HepG2 (cell line): Measurements from ENCODE around the gene TUBB. TPM values are rescaled to one million over a fixed set of nuclear protein-coding genes. Genes with fewer than 3 reads are reported as not detected.

ENCODE experiments used
- GTF3A ChIP-seq: sonication (generic); formaldehyde crosslinking; conservative IDR thresholded peaks from 2 replicates; pipeline ENCODE4 v1.4.0; 2020; ENCODE audit warnings: mild to moderate bottlenecking, missing genetic modification reagents
- HNF1A ChIP-seq, 2 experiments: sonication (generic) in 1 of 2; formaldehyde crosslinking in 1 of 2; IDR thresholded peaks; 2 replicates each; pipeline versions ENCODE4 v1.4.0 to v1.6.1; 2016 to 2020; ENCODE audit warnings: borderline replicate concordance in 1 of 2, low read depth in 1 of 2, mild to moderate bottlenecking in 1 of 2, missing genetic modification reagents in 1 of 2
- HOXA3 ChIP-seq: sonication (generic); formaldehyde crosslinking; IDR thresholded peaks from 2 replicates; pipeline ENCODE4 v1.5.0; 2020; ENCODE audit warnings: missing genetic modification reagents
- HOXA5 ChIP-seq: sonication (generic); formaldehyde crosslinking; IDR thresholded peaks from 2 replicates; pipeline ENCODE4 v1.4.0; 2020; ENCODE audit warnings: missing genetic modification reagents
- ISL2 ChIP-seq: sonication (generic); formaldehyde crosslinking; IDR thresholded peaks from 2 replicates; pipeline ENCODE4 v1.5.0; 2020; ENCODE audit warnings: missing genetic modification reagents
- KMT2B ChIP-seq: IDR thresholded peaks from 2 replicates; pipeline ENCODE4 v1.6.1; 2016; ENCODE audit warnings: missing genetic modification reagents, missing compliant biosample characterization
- MAZ ChIP-seq, 2 experiments: sonication (generic) in 1 of 2; formaldehyde crosslinking in 1 of 2; IDR thresholded peaks; 2 replicates each; pipeline versions ENCODE4 v1.5.0 to v1.6.1; 2012 to 2020; ENCODE audit warnings: low read depth in 2 of 2, mild to moderate bottlenecking in 2 of 2, borderline replicate concordance in 1 of 2, improper control_type of control experiment in 1 of 2, low read length in 1 of 2, missing genetic modification reagents in 1 of 2, moderate library complexity in 1 of 2
- MXD1 ChIP-seq: sonication (generic); formaldehyde crosslinking; IDR thresholded peaks from 2 replicates; pipeline ENCODE4 v1.4.0; 2020; ENCODE audit warnings: mild to moderate bottlenecking, missing genetic modification reagents
- NFE2L1 ChIP-seq: sonication (generic); formaldehyde crosslinking; IDR thresholded peaks from 2 replicates; pipeline ENCODE4 v1.4.0; 2020; ENCODE audit warnings: missing genetic modification reagents, mild to moderate bottlenecking, borderline replicate concordance
- NFIB ChIP-seq: sonication (generic); formaldehyde crosslinking; IDR thresholded peaks from 2 replicates; pipeline ENCODE4 v1.9.0; 2021; ENCODE audit warnings: missing genetic modification reagents, mild to moderate bottlenecking, borderline replicate concordance
- NFKB2 ChIP-seq: sonication (generic); formaldehyde crosslinking; IDR thresholded peaks from 2 replicates; pipeline ENCODE4 v1.4.0; 2020; ENCODE audit warnings: missing genetic modification reagents, borderline replicate concordance
- RORA ChIP-seq: sonication (generic); formaldehyde crosslinking; IDR thresholded peaks from 2 replicates; pipeline ENCODE4 v1.5.0; 2020; ENCODE audit warnings: mild to moderate bottlenecking, missing genetic modification reagents, moderate library complexity
- ZFP37 ChIP-seq: sonication (generic); formaldehyde crosslinking; IDR thresholded peaks from 2 replicates; pipeline ENCODE4 v1.4.0; 2020; ENCODE audit warnings: missing genetic modification reagents, borderline replicate concordance
- ZMYM4 ChIP-seq: sonication (generic); formaldehyde crosslinking; IDR thresholded peaks from 2 replicates; pipeline ENCODE4 v1.8.1; 2023; ENCODE audit warnings: mild to moderate bottlenecking, missing genetic modification reagents
- ZNF577 ChIP-seq: sonication (generic); formaldehyde crosslinking; IDR thresholded peaks from 2 replicates; pipeline ENCODE4 v1.4.0; 2020; ENCODE audit warnings: mild to moderate bottlenecking, low read depth, missing genetic modification reagents, borderline replicate concordance
- ZNF691 ChIP-seq: sonication (generic); formaldehyde crosslinking; IDR thresholded peaks from 2 replicates; pipeline ENCODE4 v1.4.0; 2020; ENCODE audit warnings: missing genetic modification reagents, low read depth, mild to moderate bottlenecking, borderline replicate concordance
- ZNF883 ChIP-seq: sonication (generic); formaldehyde crosslinking; IDR thresholded peaks from 2 replicates; pipeline ENCODE4 v1.5.1; 2020; ENCODE audit warnings: mild to moderate bottlenecking, missing genetic modification reagents; ENCODE audit errors: not compliant biosample characterization
- ZSCAN30 ChIP-seq: sonication (generic); formaldehyde crosslinking; IDR thresholded peaks from 2 replicates; pipeline ENCODE4 v1.5.0; 2020; ENCODE audit warnings: mild to moderate bottlenecking, missing genetic modification reagents
- polyA plus RNA-seq, 8 experiments: library from polyadenylated mRNA; depleted of rRNA in 3 of 8; stranded (reverse) in 7 of 8; unstranded in 1 of 8; fragments of >200 nt; fragmentation: Illumina TruSeq in 4 of 8; extraction: Trizol in 4 of 8; gene quantifications; 2 replicates each; pipeline versions ENCODE4 v1.2.1 to v1.2.3, GENCODE V29; 2011 to 2016; ENCODE audit warnings: low read depth in 4 of 8, missing spikeins in 1 of 8, mixed read lengths in 1 of 8; ENCODE audit not compliant: insufficient read depth in 1 of 8
- total RNA-seq, 5 experiments: library from RNA; depleted of rRNA; stranded (reverse); fragments of >200 nt; fragmentation: Illumina TruSeq; extraction: Trizol; gene quantifications; 2 replicates each; pipeline ENCODE4 v1.2.3, GENCODE V29; 2016; ENCODE audit warnings: low read depth in 1 of 5
- TF ChIP-seq, protein P1 (sequence below): IDR thresholded peaks from 2 replicates; pipeline ENCODE4 v1.6.1; 2012; ENCODE audit warnings: low read length, improper control_type of control experiment

Gene TUBB
- total and polyA plus RNA-seq, 2 of the 13 experiments (the other 11 are each of a cell fraction or from before 2014, with no cell fraction given), result 911 to 1,163 TPM

DNA sequence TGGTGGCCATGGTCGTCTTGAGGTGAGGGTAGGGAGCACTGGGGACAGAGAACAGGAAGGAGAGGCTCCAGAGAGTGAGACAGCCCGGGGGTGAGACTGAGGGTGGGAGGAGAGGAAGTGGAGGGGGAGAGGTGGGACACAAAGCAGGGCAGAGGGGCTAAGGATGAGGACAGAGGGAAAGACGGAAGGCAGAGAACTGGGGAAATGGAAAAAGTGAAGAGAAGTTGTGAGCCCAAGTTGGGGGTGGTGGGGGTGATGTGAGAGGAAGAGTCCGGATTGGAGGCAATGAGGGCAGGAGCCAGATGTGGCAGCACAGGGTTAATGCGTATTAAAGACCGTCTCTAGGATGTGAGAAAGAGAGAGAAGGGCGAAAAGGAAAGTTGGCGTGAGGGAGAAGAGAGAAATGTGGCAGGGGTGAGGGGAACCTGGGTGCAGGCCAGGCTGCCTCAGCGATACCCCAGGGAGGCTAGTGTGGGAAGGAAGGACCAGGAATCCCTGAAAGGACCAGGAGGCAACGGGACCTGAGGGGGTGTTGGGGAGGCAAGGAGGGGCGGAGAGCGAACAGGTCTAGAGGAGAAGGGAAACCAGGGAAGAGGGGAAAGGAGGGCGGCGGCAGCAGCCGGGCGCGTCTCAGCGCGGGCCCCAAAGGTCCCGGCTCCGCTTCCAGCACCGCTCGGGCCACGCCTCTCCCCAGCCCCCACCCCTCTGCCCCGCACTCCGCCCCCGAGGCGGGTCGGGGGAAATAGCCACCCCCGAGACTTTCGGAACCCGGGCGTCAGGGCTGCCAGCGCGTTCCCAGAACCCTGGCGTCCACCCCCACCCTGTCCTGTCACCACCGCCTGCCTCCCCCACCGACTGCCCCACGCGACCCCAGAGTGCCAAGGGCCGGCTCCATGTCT, 33.9 kb upstream of the TUBB start, which contains the start of gene PPP1R18 (continued):
- no peak for TF ChIP-seq MAZ (IDR thresholded peaks at IDR 0.05; ENCODE audit: borderline replicate concordance, low read depth, low read length)
- TF ChIP-seq MAZ (CRISPR knock-in tag; IDR thresholded peaks at IDR 0.05; ENCODE audit: low read depth), result no peak
- no peak for TF ChIP-seq ZNF691 (CRISPR knock-in tag)
- no peak for TF ChIP-seq HNF1A (IDR thresholded peaks at IDR 0.05; ENCODE audit: low read depth)
- 0 out of 2 replicates have a peak, but pooled peaks have one; percentile 48 for TF ChIP-seq HNF1A (CRISPR knock-in tag; IDR thresholded peaks at IDR 0.05; ENCODE audit: borderline replicate concordance)
- no peak for TF ChIP-seq RORA (CRISPR knock-in tag)
- no peak for TF ChIP-seq ISL2 (CRISPR knock-in tag)
- no peak for TF ChIP-seq ZMYM4
- no peak for TF ChIP-seq NFE2L1 (CRISPR knock-in tag)
- TF ChIP-seq ZNF577 (CRISPR knock-in tag), result no peak
- TF ChIP-seq HOXA5, result peak; percentile 35; the same call in 1 of the 2 replicates
- TF ChIP-seq ZFP37 (CRISPR knock-in tag), result 0 out of 2 replicates have a peak, but pooled peaks have one; percentile 50
- TF ChIP-seq ZNF883, result no peak
- TF ChIP-seq KMT2B (CRISPR knock-in tag), result no peak
- TF ChIP-seq NFIB, result no peak
- TF ChIP-seq, protein P1, sequence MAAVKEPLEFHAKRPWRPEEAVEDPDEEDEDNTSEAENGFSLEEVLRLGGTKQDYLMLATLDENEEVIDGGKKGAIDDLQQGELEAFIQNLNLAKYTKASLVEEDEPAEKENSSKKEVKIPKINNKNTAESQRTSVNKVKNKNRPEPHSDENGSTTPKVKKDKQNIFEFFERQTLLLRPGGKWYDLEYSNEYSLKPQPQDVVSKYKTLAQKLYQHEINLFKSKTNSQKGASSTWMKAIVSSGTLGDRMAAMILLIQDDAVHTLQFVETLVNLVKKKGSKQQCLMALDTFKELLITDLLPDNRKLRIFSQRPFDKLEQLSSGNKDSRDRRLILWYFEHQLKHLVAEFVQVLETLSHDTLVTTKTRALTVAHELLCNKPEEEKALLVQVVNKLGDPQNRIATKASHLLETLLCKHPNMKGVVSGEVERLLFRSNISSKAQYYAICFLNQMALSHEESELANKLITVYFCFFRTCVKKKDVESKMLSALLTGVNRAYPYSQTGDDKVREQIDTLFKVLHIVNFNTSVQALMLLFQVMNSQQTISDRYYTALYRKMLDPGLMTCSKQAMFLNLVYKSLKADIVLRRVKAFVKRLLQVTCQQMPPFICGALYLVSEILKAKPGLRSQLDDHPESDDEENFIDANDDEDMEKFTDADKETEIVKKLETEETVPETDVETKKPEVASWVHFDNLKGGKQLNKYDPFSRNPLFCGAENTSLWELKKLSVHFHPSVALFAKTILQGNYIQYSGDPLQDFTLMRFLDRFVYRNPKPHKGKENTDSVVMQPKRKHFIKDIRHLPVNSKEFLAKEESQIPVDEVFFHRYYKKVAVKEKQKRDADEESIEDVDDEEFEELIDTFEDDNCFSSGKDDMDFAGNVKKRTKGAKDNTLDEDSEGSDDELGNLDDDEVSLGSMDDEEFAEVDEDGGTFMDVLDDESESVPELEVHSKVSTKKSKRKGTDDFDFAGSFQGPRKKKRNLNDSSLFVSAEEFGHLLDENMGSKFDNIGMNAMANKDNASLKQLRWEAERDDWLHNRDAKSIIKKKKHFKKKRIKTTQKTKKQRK, result no peak
- TF ChIP-seq ZSCAN30, result no peak
- TF ChIP-seq GTF3A (CRISPR knock-in tag), result no peak
- no peak for TF ChIP-seq HOXA3
- no peak for TF ChIP-seq NFKB2
- no peak; the same call in 1 of the 2 replicates for TF ChIP-seq MXD1 (CRISPR knock-in tag)
